ENCODE results near the gene GORASP1. TPM values are rescaled to one million over a fixed set of nuclear protein-coding genes. Genes with fewer than 3 reads are reported as not detected.

Gene GORASP1
- total RNA-seq, 1 donor from 2014 or later, result 71.5 TPM

GRCh38 chr3:39134305-39134704 lies 26.9 kb upstream of the GORASP1 start:
- Mint-ChIP-seq H3K9me3 (no peaks in the 10 kb centered on the region), H3K36me3 (peaks cover 4% of the 10 kb centered on the region), H3K27me3 (ENCODE audit: low read depth) (no peaks in the 10 kb centered on the region), H3K4me3 (no peak overlapping the region), H3K27ac (no peak overlapping the region), H3K4me1 (peaks cover 34% of the 10 kb centered on the region)
- DNase-seq (ENCODE audit: low spot score in 2 of 2, unreplicated experiment in 2 of 2), result no peak
- no peak for TF ChIP-seq CTCF (IDR thresholded peaks at IDR 0.05; ENCODE audit: unreplicated experiment)

- no peak for DNase-seq (ENCODE audit: low spot score in 2 of 2, unreplicated experiment in 2 of 2)
- TF ChIP-seq CTCF (IDR thresholded peaks at IDR 0.05; ENCODE audit: unreplicated experiment), result no peak
Observed at GRCh38 chr3:39133822-39134221, 26.4 kb upstream of the GORASP1 start.

GRCh38 chr3:39133093-39133490 lies 25.7 kb upstream of the GORASP1 start:
- TF ChIP-seq CTCF (IDR thresholded peaks at IDR 0.05; ENCODE audit: unreplicated experiment), result no peak
- Mint-ChIP-seq H3K4me1 (peaks cover 33% of the 10 kb centered on the region), H3K9me3 (no peaks in the 10 kb centered on the region), H3K27ac (no peak overlapping the region), H3K36me3 (peaks cover 4% of the 10 kb centered on the region), H3K27me3 (ENCODE audit: low read depth) (no peaks in the 10 kb centered on the region), H3K4me3 (no peak overlapping the region)
- no peak for DNase-seq (ENCODE audit: low spot score in 2 of 2, unreplicated experiment in 2 of 2)

More at GRCh38 chr3:39133822-39134221, 26.4 kb upstream of the GORASP1 start:
- H3K27me3 Mint-ChIP-seq (ENCODE audit: low read depth), result no peaks in the 10 kb centered on the region
- peaks cover 33% of the 10 kb centered on the region for H3K4me1 Mint-ChIP-seq
- no peak overlapping the region for H3K4me3 Mint-ChIP-seq
- H3K36me3 Mint-ChIP-seq, result peaks cover 4% of the 10 kb centered on the region
- H3K9me3 Mint-ChIP-seq, result no peaks in the 10 kb centered on the region
- no peak overlapping the region for H3K27ac Mint-ChIP-seq

GRCh38 chr3:39132096-39133092 lies 25.0 kb upstream of the GORASP1 start:
- DNase-seq (ENCODE audit: low spot score in 2 of 2, unreplicated experiment in 2 of 2), result no peak
- H3K27ac Mint-ChIP-seq, result peak overlapping the region; percentile 84
- no peaks in the 10 kb centered on the region for H3K9me3 Mint-ChIP-seq
- H3K4me1 Mint-ChIP-seq, result peaks cover 37% of the 10 kb centered on the region
- no peak overlapping the region for H3K4me3 Mint-ChIP-seq
- H3K36me3 Mint-ChIP-seq, result no peaks in the 10 kb centered on the region
- H3K27me3 Mint-ChIP-seq (ENCODE audit: low read depth), result no peaks in the 10 kb centered on the region
- TF ChIP-seq CTCF (IDR thresholded peaks at IDR 0.05; ENCODE audit: unreplicated experiment), result no peak

GRCh38 chr3:39130693-39131265 lies 23.4 kb upstream of the GORASP1 start:
- Mint-ChIP-seq H3K27me3 (ENCODE audit: low read depth) (no peaks in the 10 kb centered on the region), H3K36me3 (no peaks in the 10 kb centered on the region), H3K4me1 (peaks cover 52% of the 10 kb centered on the region), H3K27ac (peak overlapping the region; percentile 39), H3K4me3 (no peak overlapping the region), H3K9me3 (no peaks in the 10 kb centered on the region)
- DNase-seq (ENCODE audit: low spot score in 2 of 2, unreplicated experiment in 2 of 2), result no peak
- no peak for TF ChIP-seq CTCF (IDR thresholded peaks at IDR 0.05; ENCODE audit: unreplicated experiment)

Measured in mesothelial cell of epicardium (in vitro differentiated cells).